Natural killer cell (primary cell): ENCODE results near the gene ERBB4. TPM values are rescaled to one million over a fixed set of nuclear protein-coding genes. Genes with fewer than 3 reads are reported as not detected.

ENCODE experiments used
- ATAC-seq, 3 donors: fragments of 150-1000 bp in 2 of 3; fragments of 200-7000 bp in 1 of 3; cut with Tn5 transposase; 1 replicate in 1 of 3; 2 replicates in 2 of 3; pipeline ENCODE4 v1.10.0; 2021; ENCODE audit warnings: mild to moderate bottlenecking in 2 of 3, moderate library complexity in 2 of 3
- DNase-seq, 2 donors: peaks; one replicate each; pipeline versions ENCODE4 v3.0.0 to v3.0.0-alpha.2; 2013 to 2021; ENCODE audit warnings: mixed read lengths in 1 of 2
- H3K27ac ChIP-seq: one replicate; pipeline ENCODE4 v1.5.1; 2013; ENCODE audit warnings: mild to moderate bottlenecking, low read length
- H3K27me3 ChIP-seq: one replicate; pipeline ENCODE4 v1.6.1; 2013; ENCODE audit warnings: low read length; ENCODE audit not compliant: control insufficient read depth, insufficient read depth
- H3K36me3 ChIP-seq: one replicate; pipeline ENCODE4 v1.6.1; 2013; ENCODE audit warnings: low read length; ENCODE audit not compliant: control insufficient read depth, insufficient read depth
- H3K4me1 ChIP-seq: one replicate; pipeline ENCODE4 v1.6.1; 2013; ENCODE audit warnings: low read length; ENCODE audit not compliant: control insufficient read depth, insufficient read depth
- H3K4me3 ChIP-seq: one replicate; pipeline ENCODE4 v1.5.1; 2013; ENCODE audit warnings: low read length
- H3K9me3 ChIP-seq: one replicate; pipeline ENCODE4 v1.6.1; 2013; ENCODE audit warnings: low read length; ENCODE audit not compliant: control insufficient read depth, insufficient read depth
- H3K27ac Mint-ChIP-seq, 2 donors: one replicate each; pipeline ENCODE4 v1.8.0; 2022; ENCODE audit warnings: mild to moderate bottlenecking in 2 of 2, mixed read lengths in 2 of 2, moderate library complexity in 1 of 2
- H3K27me3 Mint-ChIP-seq, 2 donors: one replicate each; pipeline ENCODE4 v1.8.0; 2022; ENCODE audit warnings: low read depth in 2 of 2, mixed read lengths in 2 of 2
- H3K36me3 Mint-ChIP-seq: one replicate; pipeline ENCODE4 v1.8.0; 2022; ENCODE audit warnings: mixed read lengths
- H3K4me1 Mint-ChIP-seq, 2 donors: one replicate each; pipeline ENCODE4 v1.8.0; 2022; ENCODE audit warnings: mixed read lengths in 2 of 2
- H3K4me3 Mint-ChIP-seq: one replicate; pipeline ENCODE4 v1.8.0; 2022; ENCODE audit warnings: mild to moderate bottlenecking, moderate library complexity, mixed read lengths
- H3K9me3 Mint-ChIP-seq, 2 donors: one replicate each; pipeline ENCODE4 v1.8.0; 2022; ENCODE audit warnings: mixed read lengths in 2 of 2
- WGBS: methylation state at CpG from one replicate; pipeline ENCODE4 v1.1.7; 2013; ENCODE audit warnings: missing lambda C conversion rate; ENCODE audit not compliant: insufficient coverage; 5-methylcytosine and 5-hydroxymethylcytosine counted together
- intact Hi-C: fragments of 100-400 bp; cut with micrococcal nuclease; formaldehyde crosslinking; loops from one replicate; pipeline ENCODE4 v1.14.2; 2022
- total RNA-seq, 4 donors: library from RNA; stranded (reverse); fragments of 120-200 nt in 1 of 4; gene quantifications; one replicate each; pipeline versions ENCODE4 v1.2.3 to v1.2.4, GENCODE V29; 2013 to 2022
- TF ChIP-seq, protein P1 (sequence below): fragments of 200-600 bp; IDR thresholded peaks from one replicate; pipeline ENCODE4 v1.8.0; 2022; ENCODE audit warnings: antibody characterized with exemption

Gene ERBB4
- total RNA-seq, 3 donors from 2014 or later (not counting 1 experiment from before 2014, with no cell fraction given) = 0.08 TPM; not detected in 2

- TF ChIP-seq, protein P1, sequence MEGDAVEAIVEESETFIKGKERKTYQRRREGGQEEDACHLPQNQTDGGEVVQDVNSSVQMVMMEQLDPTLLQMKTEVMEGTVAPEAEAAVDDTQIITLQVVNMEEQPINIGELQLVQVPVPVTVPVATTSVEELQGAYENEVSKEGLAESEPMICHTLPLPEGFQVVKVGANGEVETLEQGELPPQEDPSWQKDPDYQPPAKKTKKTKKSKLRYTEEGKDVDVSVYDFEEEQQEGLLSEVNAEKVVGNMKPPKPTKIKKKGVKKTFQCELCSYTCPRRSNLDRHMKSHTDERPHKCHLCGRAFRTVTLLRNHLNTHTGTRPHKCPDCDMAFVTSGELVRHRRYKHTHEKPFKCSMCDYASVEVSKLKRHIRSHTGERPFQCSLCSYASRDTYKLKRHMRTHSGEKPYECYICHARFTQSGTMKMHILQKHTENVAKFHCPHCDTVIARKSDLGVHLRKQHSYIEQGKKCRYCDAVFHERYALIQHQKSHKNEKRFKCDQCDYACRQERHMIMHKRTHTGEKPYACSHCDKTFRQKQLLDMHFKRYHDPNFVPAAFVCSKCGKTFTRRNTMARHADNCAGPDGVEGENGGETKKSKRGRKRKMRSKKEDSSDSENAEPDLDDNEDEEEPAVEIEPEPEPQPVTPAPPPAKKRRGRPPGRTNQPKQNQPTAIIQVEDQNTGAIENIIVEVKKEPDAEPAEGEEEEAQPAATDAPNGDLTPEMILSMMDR = no peak
- no peaks in the 10 kb centered on the region for H3K4me1 ChIP-seq
- no peak overlapping the region for H3K4me3 ChIP-seq
- Mint-ChIP-seq H3K4me3 (no peak overlapping the region), H3K9me3 (peaks cover 11 to 15% of the 10 kb centered on the region in 2 donors), H3K27me3 (peaks cover 0 to 4% of the 10 kb centered on the region in 2 donors), H3K4me1 (no peaks in the 10 kb centered on the region), H3K36me3 (no peaks in the 10 kb centered on the region), H3K27ac (no peak overlapping the region)
- 33% methylated on average over 7 of the region's 7 CpGs for WGBS
- peaks cover 5% of the 10 kb centered on the region for H3K9me3 ChIP-seq
- ATAC-seq (no peak), DNase-seq (no peak)
- no peaks in the 10 kb centered on the region for H3K27me3 ChIP-seq
- intact Hi-C loops = no loop called here
- H3K27ac ChIP-seq = no peak overlapping the region
- no peaks in the 10 kb centered on the region for H3K36me3 ChIP-seq
These were observed 428.6 kb downstream of the ERBB4 start for GRCh38 chr2:212109792-212110680.

- intact Hi-C loops = no loop called here
- H3K4me1 Mint-ChIP-seq = no peaks in the 10 kb centered on the region
- Histone ChIP-seq H3K36me3 (no peaks in the 10 kb centered on the region), H3K4me1 (no peaks in the 10 kb centered on the region), H3K27ac (no peak overlapping the region), H3K9me3 (peaks cover 5% of the 10 kb centered on the region), H3K27me3 (no peaks in the 10 kb centered on the region), H3K4me3 (no peak overlapping the region)
- WGBS = 100% methylated on average over 1 of the region's 1 CpG
- DNase-seq (no peak), ATAC-seq (no peak)
- no peak overlapping the region for H3K27ac Mint-ChIP-seq
- TF ChIP-seq, protein P1 = no peak
- H3K36me3 Mint-ChIP-seq = no peaks in the 10 kb centered on the region
- peaks cover 0 to 4% of the 10 kb centered on the region in 2 donors for H3K27me3 Mint-ChIP-seq
- H3K9me3 Mint-ChIP-seq = peaks cover 11 to 15% of the 10 kb centered on the region in 2 donors
- H3K4me3 Mint-ChIP-seq = no peak overlapping the region
These were observed 429.4 kb downstream of the ERBB4 start for GRCh38 chr2:212109217-212109616.

DNA sequence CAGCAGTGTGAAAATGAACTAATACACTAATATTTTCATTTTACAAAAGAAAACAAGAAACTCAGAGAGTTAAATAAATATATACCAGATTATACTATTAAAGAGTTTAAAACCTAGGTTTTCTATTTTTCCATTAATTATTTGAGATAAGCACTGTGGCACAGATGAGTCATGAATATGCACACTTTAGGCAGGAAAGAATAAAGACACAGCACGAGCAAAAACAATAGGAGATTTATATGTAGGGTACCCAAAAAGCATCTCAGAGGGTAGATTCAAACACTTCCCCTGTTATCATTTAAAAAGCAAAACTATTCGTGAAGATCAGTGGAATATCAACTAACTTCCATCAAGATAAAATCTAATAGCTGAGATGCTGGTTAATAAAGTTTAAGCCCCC lies 430.6 kb downstream of the ERBB4 start:
- DNase-seq = no peak
- no peaks in the 10 kb centered on the region for H3K27me3 ChIP-seq
- TF ChIP-seq, protein P1 = no peak
- H3K9me3 ChIP-seq = peaks cover 5% of the 10 kb centered on the region
- ATAC-seq = no peak
- intact Hi-C loops = no loop called here
- Mint-ChIP-seq H3K27me3 (peaks cover 0 to 4% of the 10 kb centered on the region in 2 donors), H3K4me3 (no peak overlapping the region), H3K9me3 (peaks cover 11 to 15% of the 10 kb centered on the region in 2 donors), H3K27ac (no peak overlapping the region), H3K36me3 (no peaks in the 10 kb centered on the region), H3K4me1 (no peaks in the 10 kb centered on the region)
- no peak overlapping the region for H3K4me3 ChIP-seq
- 54% methylated on average over 2 of the region's 2 CpGs for WGBS
- H3K4me1 ChIP-seq = no peaks in the 10 kb centered on the region
- no peak overlapping the region for H3K27ac ChIP-seq
- H3K36me3 ChIP-seq = no peaks in the 10 kb centered on the region
